Stimulated activated CD8-positive, alpha-beta memory T cell treated with anti-CD3 and anti-CD28 coated beads, Interleukin-12 subunit alpha, Interleukin-12 subunit beta, amount 100 ng/mL, for 24 hours (primary cell): ENCODE data around the gene DAZL.
"Not testable (repeated sequence)": the region's sequence is repeated elsewhere in the genome, so short reads cannot be mapped to it uniquely, and the experiment has no call there.

ENCODE experiments used
- DNase-seq: peaks from one replicate; pipeline ENCODE4 v3.0.0-alpha.2; 2020; ENCODE audit errors: extremely low read depth

DAZL gene

GRCh38 chr3:16604887-16605602, at the start of gene DAZL:
DAZL (minus strand) TSS chr3:16605423; CDS start chr3:16605205, 218 bp downstream.
- DNase-seq: no peak

- DNase-seq: no peak
Observed at GRCh38 chr3:16654976-16655375, 49.8 kb upstream of the DAZL start.

GRCh38 chr3:16653712-16654111, 48.5 kb upstream of the DAZL start:
- no peak for DNase-seq

GRCh38 chr3:16647668-16648067, 42.4 kb upstream of the DAZL start:
- DNase-seq: no peak

- no peak for DNase-seq
Observed at GRCh38 chr3:16639806-16640205, 34.6 kb upstream of the DAZL start.

- no peak for DNase-seq
Observed at GRCh38 chr3:16633948-16634347, 28.7 kb upstream of the DAZL start.

GRCh38 chr3:16632395-16632794, 27.2 kb upstream of the DAZL start:
- DNase-seq: no peak

GRCh38 chr3:16618721-16619120, 13.5 kb upstream of the DAZL start:
- DNase-seq: no peak

- not testable (repeated sequence) for DNase-seq
Observed at GRCh38 chr3:16617155-16617554, 11.9 kb upstream of the DAZL start.

- no peak for DNase-seq
Observed at GRCh38 chr3:16616083-16616482, 10.9 kb upstream of the DAZL start.

GRCh38 chr3:16614033-16615031, 9.1 kb upstream of the DAZL start:
- DNase-seq: no peak

GRCh38 chr3:16609927-16610580, 4.8 kb upstream of the DAZL start:
- no peak for DNase-seq

- DNase-seq: no peak
Observed at GRCh38 chr3:16608816-16609215, 3.6 kb upstream of the DAZL start.

- DNase-seq: no peak
Observed at GRCh38 chr3:16607718-16608117, 2.5 kb upstream of the DAZL start.

- no peak for DNase-seq
Observed at GRCh38 chr3:16606398-16606797, 1.2 kb upstream of the DAZL start.

- DNase-seq: no peak
Observed at GRCh38 chr3:16605966-16606365, 743 bp upstream of the DAZL start.

GRCh38 chr3:16604433-16604832, 790 bp downstream of the DAZL start:
- DNase-seq: no peak

GRCh38 chr3:16601537-16602005, 3.7 kb downstream of the DAZL start:
- DNase-seq: no peak

- DNase-seq: peak; percentile 47
Observed at GRCh38 chr3:16600780-16601536, 4.3 kb downstream of the DAZL start.

- no peak for DNase-seq
Observed at GRCh38 chr3:16599694-16600093, 5.5 kb downstream of the DAZL start.

- DNase-seq: no peak
Observed at GRCh38 chr3:16596352-16597032, 8.7 kb downstream of the DAZL start.
